Fibroblast of the aortic adventitia (primary cell): Measurements from ENCODE around the gene CTXND1. TPM values are rescaled to one million over a fixed set of nuclear protein-coding genes. Genes with fewer than 3 reads are reported as not detected.
A peak's percentile ranks its signal among the peaks of the same experiment; 100 is the strongest.

Source experiments
- DNase-seq: peaks from one replicate; pipeline ENCODE4 v3.0.0-alpha.2; 2010; ENCODE audit warnings: low read depth
- H3K4me3 ChIP-seq: 2 replicates; pipeline ENCODE4 v1.5.1; 2011; ENCODE audit warnings: low read depth, mild to moderate bottlenecking, control low read depth, low read length, moderate library complexity
- CTCF ChIP-seq: IDR thresholded peaks from 2 replicates; pipeline ENCODE4 v1.5.1; 2011; ENCODE audit warnings: mild to moderate bottlenecking, low read length, control low read depth, inconsistent platforms; ENCODE audit not compliant: insufficient read depth
- total RNA-seq: library from RNA; depleted of rRNA; stranded (reverse); fragments of >200 nt; gene quantifications from 2 replicates; pipeline ENCODE4 v1.2.3, GENCODE V29; 2012; ENCODE audit warnings: low replicate concordance

Gene CTXND1
- total RNA-seq, 1 donor, result not detected

DNA sequence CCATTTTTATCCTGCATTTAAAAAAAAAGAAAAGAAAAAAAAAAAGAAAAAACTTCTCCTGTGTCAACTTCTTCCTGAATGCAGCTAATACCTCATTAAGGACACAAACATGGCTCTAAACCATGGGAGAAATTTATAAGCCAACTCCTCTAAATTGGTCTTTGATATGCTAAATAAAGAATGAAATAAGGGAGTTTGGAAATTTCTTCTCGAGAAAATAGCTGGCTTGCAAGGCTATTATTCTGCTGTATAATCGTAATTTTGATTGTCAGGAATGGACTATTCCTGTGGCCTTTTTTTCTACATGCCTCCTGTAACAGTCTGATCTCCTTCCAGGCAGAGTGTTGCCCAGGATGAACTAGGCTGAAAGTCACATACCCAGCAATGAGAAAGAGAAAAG, 20.6 kb downstream of the CTXND1 start:
- no peak for TF ChIP-seq CTCF
- no peak overlapping the region for H3K4me3 ChIP-seq
- no peak for DNase-seq

- DNase-seq, result peak; percentile 25
- no peak overlapping the region for H3K4me3 ChIP-seq
- no peak for TF ChIP-seq CTCF
Measured at GRCh38 chr15:80228959-80229610, 22.9 kb downstream of the CTXND1 start.

- H3K4me3 ChIP-seq, result no peak overlapping the region
- no peak for TF ChIP-seq CTCF
- DNase-seq, result no peak
Measured at GRCh38 chr15:80219955-80220354, 32.1 kb downstream of the CTXND1 start.

GRCh38 chr15:80217327-80217900, 34.6 kb downstream of the CTXND1 start:
- H3K4me3 ChIP-seq, result no peak overlapping the region
- no peak for TF ChIP-seq CTCF
- no peak for DNase-seq

GRCh38 chr15:80216911-80217310, 35.1 kb downstream of the CTXND1 start:
- no peak for DNase-seq
- TF ChIP-seq CTCF, result no peak
- H3K4me3 ChIP-seq, result no peak overlapping the region

- no peak for TF ChIP-seq CTCF
Measured at GRCh38 chr15:80216141-80216540, 35.9 kb downstream of the CTXND1 start.

DNA sequence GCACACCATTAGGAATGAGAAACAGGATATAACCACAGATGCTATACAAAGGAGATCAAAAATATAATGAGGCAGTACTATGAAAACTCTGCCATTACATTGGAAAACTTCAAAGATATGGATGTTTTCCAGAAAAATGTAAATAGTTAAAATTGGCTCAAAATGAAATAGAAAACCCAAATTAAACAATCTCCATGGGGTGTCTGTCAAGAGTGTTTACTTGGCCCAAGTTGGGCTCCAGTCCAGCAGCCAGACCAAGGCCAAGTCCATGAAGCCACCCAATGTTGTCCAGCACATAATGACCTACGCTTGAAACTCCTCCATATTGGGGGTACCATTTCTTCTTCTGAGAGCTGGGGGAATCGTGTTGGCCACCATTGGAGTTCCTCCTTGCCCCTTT, 37.1 kb downstream of the CTXND1 start:
- no peak overlapping the region for H3K4me3 ChIP-seq
- DNase-seq, result no peak
- no peak for TF ChIP-seq CTCF

More at GRCh38 chr15:80216141-80216540, 35.9 kb downstream of the CTXND1 start:
- DNase-seq, result no peak
- no peak overlapping the region for H3K4me3 ChIP-seq
